ENCODE results near the gene KRT38.

DNA sequence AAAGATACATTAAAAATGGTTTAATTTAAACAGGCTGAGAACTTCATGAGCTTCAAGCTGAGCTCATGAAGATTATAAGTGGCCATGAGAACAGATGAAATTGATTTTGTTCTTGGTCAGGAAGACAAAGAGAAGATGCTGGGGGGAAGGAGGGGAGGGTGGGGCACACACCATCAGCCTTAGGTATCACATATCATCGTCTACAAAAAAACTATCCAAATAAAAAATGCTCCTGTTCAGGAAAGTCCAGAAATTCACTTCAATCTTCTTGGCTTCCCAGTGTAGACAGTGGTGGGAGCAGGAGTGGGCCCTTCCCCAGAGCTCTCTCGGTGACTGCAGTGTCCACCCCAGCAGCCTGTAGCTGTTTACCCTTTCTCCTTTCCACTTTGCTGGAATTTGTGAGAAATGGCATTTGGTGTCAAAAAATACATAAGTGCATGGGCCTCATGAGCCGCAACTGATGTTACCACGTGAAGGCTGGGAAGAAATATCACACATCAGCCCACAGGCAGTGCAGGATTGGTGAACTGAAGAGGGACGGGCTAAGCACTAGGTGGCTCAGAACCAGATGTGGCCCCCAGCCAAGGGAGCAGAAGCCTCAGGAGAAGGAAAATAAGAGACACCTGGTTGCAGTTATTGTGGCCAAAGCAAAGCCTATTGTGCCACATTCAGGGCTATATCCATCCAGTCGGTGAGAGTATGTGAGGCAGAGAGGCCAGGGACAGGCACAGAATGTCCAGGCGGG lies 22.5 kb downstream of the KRT38 start:
- TF ChIP-seq, protein P1, sequence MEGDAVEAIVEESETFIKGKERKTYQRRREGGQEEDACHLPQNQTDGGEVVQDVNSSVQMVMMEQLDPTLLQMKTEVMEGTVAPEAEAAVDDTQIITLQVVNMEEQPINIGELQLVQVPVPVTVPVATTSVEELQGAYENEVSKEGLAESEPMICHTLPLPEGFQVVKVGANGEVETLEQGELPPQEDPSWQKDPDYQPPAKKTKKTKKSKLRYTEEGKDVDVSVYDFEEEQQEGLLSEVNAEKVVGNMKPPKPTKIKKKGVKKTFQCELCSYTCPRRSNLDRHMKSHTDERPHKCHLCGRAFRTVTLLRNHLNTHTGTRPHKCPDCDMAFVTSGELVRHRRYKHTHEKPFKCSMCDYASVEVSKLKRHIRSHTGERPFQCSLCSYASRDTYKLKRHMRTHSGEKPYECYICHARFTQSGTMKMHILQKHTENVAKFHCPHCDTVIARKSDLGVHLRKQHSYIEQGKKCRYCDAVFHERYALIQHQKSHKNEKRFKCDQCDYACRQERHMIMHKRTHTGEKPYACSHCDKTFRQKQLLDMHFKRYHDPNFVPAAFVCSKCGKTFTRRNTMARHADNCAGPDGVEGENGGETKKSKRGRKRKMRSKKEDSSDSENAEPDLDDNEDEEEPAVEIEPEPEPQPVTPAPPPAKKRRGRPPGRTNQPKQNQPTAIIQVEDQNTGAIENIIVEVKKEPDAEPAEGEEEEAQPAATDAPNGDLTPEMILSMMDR (IDR thresholded peaks at IDR 0.05; ENCODE audit: insufficient read depth, low read depth, low read length), result no peak
- no peak for TF ChIP-seq EZH2 (IDR thresholded peaks at IDR 0.05; ENCODE audit: insufficient read depth, low read length)
